ENCODE data around the gene AP5S1. TPM values are rescaled to one million over a fixed set of nuclear protein-coding genes. Genes with fewer than 3 reads are reported as not detected.
"Not testable (repeated sequence)": the region's sequence is repeated elsewhere in the genome, so short reads cannot be mapped to it uniquely, and the experiment has no call there.

AP5S1 gene
- polyA plus RNA-seq, 1 of the 3 experiments (the other 2 are of a cell fraction): 10.3 TPM

GRCh38 chr20:3839328-3839727, 19.0 kb downstream of the AP5S1 start (continued):
- TF ChIP-seq, protein P1, sequence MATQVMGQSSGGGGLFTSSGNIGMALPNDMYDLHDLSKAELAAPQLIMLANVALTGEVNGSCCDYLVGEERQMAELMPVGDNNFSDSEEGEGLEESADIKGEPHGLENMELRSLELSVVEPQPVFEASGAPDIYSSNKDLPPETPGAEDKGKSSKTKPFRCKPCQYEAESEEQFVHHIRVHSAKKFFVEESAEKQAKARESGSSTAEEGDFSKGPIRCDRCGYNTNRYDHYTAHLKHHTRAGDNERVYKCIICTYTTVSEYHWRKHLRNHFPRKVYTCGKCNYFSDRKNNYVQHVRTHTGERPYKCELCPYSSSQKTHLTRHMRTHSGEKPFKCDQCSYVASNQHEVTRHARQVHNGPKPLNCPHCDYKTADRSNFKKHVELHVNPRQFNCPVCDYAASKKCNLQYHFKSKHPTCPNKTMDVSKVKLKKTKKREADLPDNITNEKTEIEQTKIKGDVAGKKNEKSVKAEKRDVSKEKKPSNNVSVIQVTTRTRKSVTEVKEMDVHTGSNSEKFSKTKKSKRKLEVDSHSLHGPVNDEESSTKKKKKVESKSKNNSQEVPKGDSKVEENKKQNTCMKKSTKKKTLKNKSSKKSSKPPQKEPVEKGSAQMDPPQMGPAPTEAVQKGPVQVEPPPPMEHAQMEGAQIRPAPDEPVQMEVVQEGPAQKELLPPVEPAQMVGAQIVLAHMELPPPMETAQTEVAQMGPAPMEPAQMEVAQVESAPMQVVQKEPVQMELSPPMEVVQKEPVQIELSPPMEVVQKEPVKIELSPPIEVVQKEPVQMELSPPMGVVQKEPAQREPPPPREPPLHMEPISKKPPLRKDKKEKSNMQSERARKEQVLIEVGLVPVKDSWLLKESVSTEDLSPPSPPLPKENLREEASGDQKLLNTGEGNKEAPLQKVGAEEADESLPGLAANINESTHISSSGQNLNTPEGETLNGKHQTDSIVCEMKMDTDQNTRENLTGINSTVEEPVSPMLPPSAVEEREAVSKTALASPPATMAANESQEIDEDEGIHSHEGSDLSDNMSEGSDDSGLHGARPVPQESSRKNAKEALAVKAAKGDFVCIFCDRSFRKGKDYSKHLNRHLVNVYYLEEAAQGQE (IDR thresholded peaks at IDR 0.05; ENCODE audit: low read depth, low read length): no peak
- TF ChIP-seq FOXM1 (IDR thresholded peaks at IDR 0.05; ENCODE audit: low read depth) (no peak), TEAD4 (IDR thresholded peaks at IDR 0.05; ENCODE audit: borderline replicate concordance, insufficient read depth) (no peak)

DNA sequence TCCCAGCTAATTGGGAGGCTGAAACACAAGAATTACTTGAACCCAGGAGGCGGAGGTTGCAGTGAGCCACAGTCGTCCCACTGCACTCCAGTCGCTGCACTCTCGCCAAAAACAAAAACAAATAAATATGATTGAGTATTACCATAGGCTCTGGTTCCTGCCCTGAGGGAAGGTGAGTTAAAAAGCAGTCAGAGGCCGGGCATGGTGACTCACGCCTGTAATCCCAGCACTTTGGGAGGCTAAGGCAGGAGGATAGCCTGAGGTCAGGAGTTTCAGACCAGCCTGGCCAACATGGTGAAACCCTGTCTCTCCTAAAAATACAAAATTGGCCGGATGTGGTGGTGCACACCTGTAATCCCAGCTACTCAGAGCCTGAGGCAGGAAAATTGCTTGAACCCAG, 19.9 kb downstream of the AP5S1 start:
- not testable (repeated sequence) for H3K27ac ChIP-seq (ENCODE audit: low read depth in 2 of 2, low read length in 1 of 2); H4K20me1 ChIP-seq (ENCODE audit: insufficient read depth); H3K9ac ChIP-seq; H3K9me2 ChIP-seq; H3K4me1 ChIP-seq (ENCODE audit: control insufficient read depth in 1 of 2, insufficient read depth in 2 of 2, low read depth in 1 of 2, low read length in 1 of 2); H3K4me3 ChIP-seq (ENCODE audit: low read depth in 2 of 2, low read length in 1 of 2); H3K79me2 ChIP-seq (ENCODE audit: insufficient read depth); H3K4me2 ChIP-seq; H3K36me3 ChIP-seq (replicated peaks in 1 of 2; ENCODE audit: control insufficient read depth in 1 of 2, insufficient read depth in 2 of 2, low read length in 1 of 2); H3F3A ChIP-seq (replicated peaks; ENCODE audit: insufficient read depth); H3K9me3 ChIP-seq; H2AFZ ChIP-seq (ENCODE audit: low read depth); H3K27me3 ChIP-seq (ENCODE audit: insufficient read depth); DNase-seq
- ChIA-PET CTCF (interaction anchor here (0.8 to 1.5 kb wide), 2 partner anchors 15 to 59 kb away, joined by 3 to 8 read pairs; partner anchors contain the start of gene SPEF1), POLR2A (interaction anchor here (0.7 kb wide), 1 partner anchor 20 kb away, joined by 3 read pairs; no protein-coding TSS in a partner anchor)
- 92% methylated on average over 7 of the region's 7 CpGs for WGBS (ENCODE audit: low lambda C conversion rate)

DNA sequence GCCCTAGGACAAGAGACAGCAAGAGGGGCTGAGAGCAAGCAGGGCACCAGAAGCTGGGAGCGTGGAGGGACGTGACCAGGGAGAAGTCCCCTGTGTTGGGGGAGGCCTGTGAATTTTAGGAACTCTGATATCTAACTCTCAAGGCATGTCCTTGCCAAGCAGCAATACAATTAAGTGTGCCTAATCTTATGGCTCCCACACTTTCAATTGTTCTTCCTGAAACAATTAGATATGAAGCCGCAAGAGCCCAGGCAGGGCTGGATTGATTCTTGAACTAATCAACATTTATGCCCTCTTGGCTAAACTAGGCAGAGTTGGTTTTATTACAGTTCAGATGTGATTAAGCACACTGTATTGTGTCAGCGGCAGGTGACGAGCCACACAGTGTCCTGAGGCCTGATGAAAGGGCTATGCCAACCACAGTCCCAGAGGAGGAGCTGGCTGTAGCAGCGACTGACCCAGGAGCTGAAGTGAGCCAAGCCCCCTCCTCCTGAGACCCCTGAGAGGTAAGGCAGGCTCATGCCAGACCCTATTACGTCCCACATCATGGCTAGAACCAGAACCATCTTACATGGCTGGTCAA, 22.1 kb downstream of the AP5S1 start:
- CTCF ChIA-PET: interaction anchor here (1.1 to 4.6 kb wide), 4 partner anchors 12 to 60 kb away, joined by 3 to 27 read pairs (median 11); partner anchors contain the start of gene AP5S1
- TF ChIP-seq SMC3 (IDR thresholded peaks at IDR 0.05; ENCODE audit: low read depth, low read length) (no peak), RFX5 (IDR thresholded peaks at IDR 0.05; ENCODE audit: low read length) (no peak)
- no peak overlapping the region for H3K9ac ChIP-seq
- H3K4me1 ChIP-seq (ENCODE audit: control insufficient read depth in 1 of 2, insufficient read depth in 2 of 2, low read depth in 1 of 2, low read length in 1 of 2): peaks cover 0 to under 1% of the 10 kb centered on the region in 2 experiments; a peak in 1 of 4 replicates
- no peak for DNase-seq
- H3F3A ChIP-seq (replicated peaks; ENCODE audit: insufficient read depth): peaks cover 5% of the 10 kb centered on the region
- H3K4me2 ChIP-seq: no peak overlapping the region
- no peaks in the 10 kb centered on the region for H3K27me3 ChIP-seq (ENCODE audit: insufficient read depth)
- no peak overlapping the region for H2AFZ ChIP-seq (ENCODE audit: low read depth)
- H3K79me2 ChIP-seq (ENCODE audit: insufficient read depth): peaks cover 14% of the 10 kb centered on the region
- H4K20me1 ChIP-seq (ENCODE audit: insufficient read depth): no peaks in the 10 kb centered on the region
- no peak overlapping the region for H3K27ac ChIP-seq (ENCODE audit: low read depth in 2 of 2, low read length in 1 of 2)
- no peaks in the 10 kb centered on the region for H3K9me3 ChIP-seq
- POLR2A ChIA-PET: interaction anchor here (1.4 kb wide), 1 partner anchor 22 kb away, joined by 3 read pairs; the partner anchor contains the start of gene AP5S1
- H3K4me3 ChIP-seq (ENCODE audit: low read depth in 2 of 2, low read length in 1 of 2): no peak overlapping the region
- no peaks in the 10 kb centered on the region for H3K9me2 ChIP-seq
- WGBS (ENCODE audit: low lambda C conversion rate): 98% methylated on average over 7 of the region's 7 CpGs
- H3K36me3 ChIP-seq (replicated peaks in 1 of 2; ENCODE audit: control insufficient read depth in 1 of 2, insufficient read depth in 2 of 2, low read length in 1 of 2): no peaks in the 10 kb centered on the region

Measured in SK-N-SH (cell line).